GM19452 (cell line): ENCODE measurements around the gene ANAPC2.

Source experiments
- ATAC-seq: cut with Tn5 transposase; IDR thresholded peaks from one replicate; pipeline ENCODE4 v1.9.1; 2021; ENCODE audit not compliant: unreplicated experiment

The ANAPC2 gene

GRCh38 chr9:137215196-137215986, 27.0 kb upstream of the ANAPC2 start:
- no peak for ATAC-seq

- no peak for ATAC-seq
Observed at GRCh38 chr9:137214620-137215019, 26.3 kb upstream of the ANAPC2 start.

GRCh38 chr9:137213160-137214060, 25.1 kb upstream of the ANAPC2 start:
- no peak for ATAC-seq

GRCh38 chr9:137212520-137212919, 24.2 kb upstream of the ANAPC2 start:
- ATAC-seq, result no peak

- ATAC-seq, result no peak
Observed at GRCh38 chr9:137211532-137211931, 23.2 kb upstream of the ANAPC2 start.

GRCh38 chr9:137206602-137207001, 18.2 kb upstream of the ANAPC2 start:
- ATAC-seq, result no peak

GRCh38 chr9:137205126-137206069, 17.0 kb upstream of the ANAPC2 start, which contains the start of the genes NDOR1 and TMEM203:
Gene NDOR1, plus strand, starts transcription at chr9:137205700. Its CDS starts 78 bp downstream, at chr9:137205778.
Gene TMEM203, minus strand, starts transcription at chr9:137205648. Its CDS starts 234 bp downstream, at chr9:137205414.
- ATAC-seq, result no peak

GRCh38 chr9:137204731-137205125, 16.4 kb upstream of the ANAPC2 start:
- no peak for ATAC-seq

- no peak for ATAC-seq
Observed at GRCh38 chr9:137202966-137203365, 14.6 kb upstream of the ANAPC2 start.

GRCh38 chr9:137201205-137201868, 13.0 kb upstream of the ANAPC2 start:
- ATAC-seq, result no peak

- peak; percentile 83 for ATAC-seq
Observed at GRCh38 chr9:137200311-137201204, 12.2 kb upstream of the ANAPC2 start, which contains the start of gene TPRN. Gene TPRN, minus strand, starts transcription at chr9:137200741. Its CDS starts 30 bp downstream, at chr9:137200711.

- no peak for ATAC-seq
Observed at GRCh38 chr9:137199411-137200121, 11.2 kb upstream of the ANAPC2 start.

- ATAC-seq, result no peak
Observed at GRCh38 chr9:137198902-137199283, 10.5 kb upstream of the ANAPC2 start.

GRCh38 chr9:137198051-137198901, 9.9 kb upstream of the ANAPC2 start:
- ATAC-seq, result no peak

GRCh38 chr9:137195525-137196220, 7.3 kb upstream of the ANAPC2 start:
- no peak for ATAC-seq

- no peak for ATAC-seq
Observed at GRCh38 chr9:137194909-137195308, 6.5 kb upstream of the ANAPC2 start.

GRCh38 chr9:137194388-137194787, 6.0 kb upstream of the ANAPC2 start:
- ATAC-seq, result no peak
